Osteoblast (primary cell): ENCODE data around the gene FKBP10. TPM values are rescaled to one million over a fixed set of nuclear protein-coding genes. Genes with fewer than 3 reads are reported as not detected.
"Not testable (repeated sequence)": the region's sequence is repeated elsewhere in the genome, so short reads cannot be mapped to it uniquely, and the experiment has no call there.

Source experiments
- DNase-seq: peaks from one replicate; pipeline ENCODE4 v3.0.0; 2011; ENCODE audit warnings: low spot score, mixed read lengths; ENCODE audit not compliant: insufficient read length; ENCODE audit errors: missing footprints
- H2AFZ ChIP-seq: 2 replicates; pipeline ENCODE4 v1.6.0; 2011; ENCODE audit warnings: mild to moderate bottlenecking, low read length
- H3K27ac ChIP-seq: 2 replicates; pipeline ENCODE4 v1.5.1; 2011; ENCODE audit warnings: mild to moderate bottlenecking, low read depth, low read length, moderate library complexity
- H3K27me3 ChIP-seq: 2 replicates; pipeline ENCODE4 v1.6.0; 2012; ENCODE audit warnings: mild to moderate bottlenecking, control low read depth, inconsistent platforms, low read length, moderate library complexity; ENCODE audit not compliant: insufficient read depth
- H3K36me3 ChIP-seq: 2 replicates; pipeline ENCODE4 v1.5.1; 2011; ENCODE audit warnings: mild to moderate bottlenecking, low read length, control low read depth, moderate library complexity; ENCODE audit not compliant: insufficient read depth
- H3K4me1 ChIP-seq: 2 replicates; pipeline ENCODE4 v1.5.1; 2011; ENCODE audit warnings: mild to moderate bottlenecking, low read length, control low read depth, moderate library complexity; ENCODE audit not compliant: insufficient read depth
- H3K4me2 ChIP-seq: 2 replicates; pipeline ENCODE4 v1.6.0; 2011; ENCODE audit warnings: mild to moderate bottlenecking, low read length; ENCODE audit not compliant: insufficient read depth
- H3K4me3 ChIP-seq: fragments of 200-600 bp; sonication (generic); 3 replicates; pipeline ENCODE4 v1.5.1; 2012; ENCODE audit warnings: mild to moderate bottlenecking, low read length, inconsistent platforms; ENCODE audit not compliant: insufficient read depth
- H3K79me2 ChIP-seq: 2 replicates; pipeline ENCODE4 v1.6.0; 2012; ENCODE audit warnings: mild to moderate bottlenecking, low read length, control low read depth, inconsistent platforms; ENCODE audit not compliant: insufficient read depth
- H3K9me3 ChIP-seq: 2 replicates; pipeline ENCODE4 v1.5.1; 2011; ENCODE audit warnings: low read depth, low read length, control low read depth
- H4K20me1 ChIP-seq: 2 replicates; pipeline ENCODE4 v1.6.0; 2012; ENCODE audit warnings: mild to moderate bottlenecking, low read length, control low read depth; ENCODE audit not compliant: insufficient read depth
- CTCF ChIP-seq: IDR thresholded peaks from 2 replicates; pipeline ENCODE4 v1.5.1; 2011; ENCODE audit warnings: mild to moderate bottlenecking, low read depth, low read length, moderate library complexity; ENCODE audit errors: extremely low read depth
- total RNA-seq: library from RNA; depleted of rRNA; stranded (reverse); fragments of >200 nt; gene quantifications from 2 replicates; pipeline ENCODE4 v1.2.3, GENCODE V29; 2012

Gene FKBP10
- total RNA-seq, 1 donor, result 396 TPM

- peaks cover 7% of the 10 kb centered on the region for H3K79me2 ChIP-seq
- TF ChIP-seq CTCF, result no peak
- H3K4me3 ChIP-seq, result peak within 1 kb of the TSS; percentile 90
- peak within 1 kb of the TSS; percentile 79 for H3K4me2 ChIP-seq
- H3K27me3 ChIP-seq, result no peaks in the 10 kb centered on the region
- peak within 1 kb of the TSS; percentile 73 for H2AFZ ChIP-seq
- no peaks in the 10 kb centered on the region for H4K20me1 ChIP-seq
- H3K27ac ChIP-seq, result no peak within 1 kb of the TSS
- no peak for DNase-seq
- H3K4me1 ChIP-seq, result peaks cover 11% of the 10 kb centered on the region
- peaks cover 7% of the 10 kb centered on the region for H3K36me3 ChIP-seq
- H3K9me3 ChIP-seq, result no peaks in the 10 kb centered on the region
Measured at GRCh38 chr17:41837761-41838538, 25.1 kb downstream of the FKBP10 start, which contains the start of gene KLHL10. KLHL10 (plus strand) TSS chr17:41837825; CDS start chr17:41837933, 108 bp downstream.

DNA sequence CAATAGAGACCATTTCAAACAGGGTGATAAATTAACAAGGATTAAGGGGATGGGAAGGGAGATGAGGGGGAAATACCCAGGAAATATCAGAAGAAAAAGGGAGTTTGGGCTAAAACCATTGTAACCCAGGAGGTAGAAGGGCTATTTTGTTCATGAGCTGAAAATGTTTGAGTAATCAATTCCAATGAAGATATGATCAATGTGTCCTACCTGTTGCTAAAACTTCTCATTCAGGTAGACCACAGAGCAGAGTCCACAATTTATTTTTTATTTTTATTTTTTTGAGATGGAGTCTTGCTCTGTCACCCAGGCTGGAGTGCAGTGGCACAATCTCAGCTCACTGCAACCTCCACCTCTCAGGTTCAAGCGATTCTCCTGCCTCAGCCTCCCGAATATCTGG, 26.6 kb downstream of the FKBP10 start:
- H3K4me3 ChIP-seq, H3K36me3 ChIP-seq, H3K27ac ChIP-seq, H3K4me2 ChIP-seq, H3K27me3 ChIP-seq, DNase-seq, H3K9me3 ChIP-seq, H3K79me2 ChIP-seq, H4K20me1 ChIP-seq, H2AFZ ChIP-seq: not testable (repeated sequence)
- peaks cover 11% of the 10 kb centered on the region for H3K4me1 ChIP-seq

DNA sequence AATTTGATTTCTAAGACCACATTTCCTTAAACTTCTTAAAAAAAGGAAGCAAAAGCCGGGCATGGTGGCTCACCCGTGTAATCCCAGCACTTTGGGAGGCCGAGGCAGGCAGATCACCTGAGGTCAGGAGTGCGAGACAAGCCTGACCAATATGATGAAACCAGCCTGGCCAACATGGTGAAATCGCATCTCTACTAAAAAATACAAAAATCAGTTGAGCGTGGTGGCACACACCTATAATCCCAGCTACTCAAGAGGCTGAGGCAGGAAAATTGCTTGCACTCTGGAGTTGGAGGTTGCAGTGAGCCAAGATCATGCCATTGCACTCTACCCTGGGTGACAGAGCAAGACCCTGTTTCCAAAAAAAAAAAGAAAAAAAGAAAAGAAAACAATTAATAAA, 28.0 kb downstream of the FKBP10 start:
- not testable (repeated sequence) for H3K36me3 ChIP-seq, H2AFZ ChIP-seq, DNase-seq, H3K4me2 ChIP-seq, H3K27me3 ChIP-seq, H3K79me2 ChIP-seq, H3K4me3 ChIP-seq, H3K9me3 ChIP-seq, H4K20me1 ChIP-seq, H3K27ac ChIP-seq, H3K4me1 ChIP-seq

- Histone ChIP-seq H3K4me1 (peaks cover 9% of the 10 kb centered on the region), H3K27me3 (no peaks in the 10 kb centered on the region), H3K4me2 (no peak overlapping the region), H3K27ac (no peak overlapping the region), H2AFZ (no peak overlapping the region), H3K4me3 (no peak overlapping the region), H3K9me3 (no peaks in the 10 kb centered on the region), H3K79me2 (peaks cover 4% of the 10 kb centered on the region), H3K36me3 (no peaks in the 10 kb centered on the region), H4K20me1 (peaks cover 13% of the 10 kb centered on the region)
- TF ChIP-seq CTCF, result no peak
- DNase-seq, result no peak
Measured at GRCh38 chr17:41844971-41845370, 32.2 kb downstream of the FKBP10 start.

DNA sequence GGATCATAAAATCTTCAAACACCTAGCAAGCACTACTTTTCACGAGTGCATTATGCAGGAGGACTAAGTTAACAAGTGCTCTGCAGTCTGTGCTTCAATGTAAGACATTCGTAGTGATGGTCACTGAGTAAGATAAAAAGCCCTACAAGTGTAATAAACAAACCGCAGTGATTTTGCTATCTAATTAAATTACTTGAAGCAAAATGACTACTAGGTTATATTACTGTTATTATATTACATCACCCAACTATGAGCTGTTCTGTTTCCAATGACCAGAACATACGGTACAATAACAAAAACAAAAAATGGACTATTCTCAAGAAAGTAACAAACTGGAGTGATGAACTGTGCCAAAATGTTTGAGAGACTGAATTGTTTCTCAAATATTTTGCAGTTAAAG, 36.0 kb downstream of the FKBP10 start:
- Histone ChIP-seq H3K79me2 (peaks cover 37% of the 10 kb centered on the region), H3K36me3 (peaks cover 5% of the 10 kb centered on the region), H4K20me1 (peaks cover 21% of the 10 kb centered on the region), H3K4me1 (peaks cover 9% of the 10 kb centered on the region), H3K4me3 (no peak overlapping the region), H3K27me3 (no peaks in the 10 kb centered on the region), H2AFZ (no peak overlapping the region), H3K27ac (no peak overlapping the region), H3K9me3 (no peaks in the 10 kb centered on the region), H3K4me2 (no peak overlapping the region)
- TF ChIP-seq CTCF, result no peak
- no peak for DNase-seq
